Amygdala (tissue), 56 donors: Measurements from ENCODE around the gene EFTUD2.
"Not testable (repeated sequence)": the region's sequence is repeated elsewhere in the genome, so short reads cannot be mapped to it uniquely, and the experiment has no call there.

ENCODE experiments used
- DNase-seq, 56 donors: peaks; one replicate each; lab custom pipeline; 2025; lab: John Stamatoyannopoulos, UW

Gene EFTUD2

DNA sequence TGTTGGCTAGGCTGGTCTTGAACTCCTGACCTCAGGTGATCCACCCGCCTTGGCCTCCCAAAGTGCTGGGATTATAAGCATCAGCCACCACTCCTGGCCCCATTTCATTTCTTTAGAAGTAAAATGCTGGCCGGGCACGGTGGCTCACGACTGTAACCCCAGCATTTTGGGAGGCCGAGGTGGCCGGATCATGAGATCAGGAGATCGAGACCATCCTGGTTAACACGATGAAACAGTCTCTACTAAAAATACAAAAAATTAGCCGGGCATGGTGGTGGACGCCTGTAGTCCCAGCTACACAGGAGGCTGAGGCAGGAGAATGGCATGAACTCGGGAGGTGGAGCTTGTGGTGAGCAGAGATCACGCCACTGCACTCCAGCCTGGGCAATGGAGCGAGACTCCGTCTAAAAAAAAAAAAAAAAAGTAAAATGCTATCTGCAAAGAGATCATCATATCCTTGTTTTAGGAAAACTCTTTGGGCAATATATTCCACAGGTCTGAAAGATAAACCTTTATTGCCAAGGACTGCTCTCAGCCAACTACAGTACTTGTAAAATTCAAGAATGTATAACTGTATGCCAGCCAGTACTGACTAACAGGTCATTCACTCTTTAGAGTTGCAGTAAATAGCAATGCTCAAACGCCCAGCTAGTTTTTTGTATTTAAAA, 73.0 kb downstream of the EFTUD2 start:
- DNase-seq = no peak

DNA sequence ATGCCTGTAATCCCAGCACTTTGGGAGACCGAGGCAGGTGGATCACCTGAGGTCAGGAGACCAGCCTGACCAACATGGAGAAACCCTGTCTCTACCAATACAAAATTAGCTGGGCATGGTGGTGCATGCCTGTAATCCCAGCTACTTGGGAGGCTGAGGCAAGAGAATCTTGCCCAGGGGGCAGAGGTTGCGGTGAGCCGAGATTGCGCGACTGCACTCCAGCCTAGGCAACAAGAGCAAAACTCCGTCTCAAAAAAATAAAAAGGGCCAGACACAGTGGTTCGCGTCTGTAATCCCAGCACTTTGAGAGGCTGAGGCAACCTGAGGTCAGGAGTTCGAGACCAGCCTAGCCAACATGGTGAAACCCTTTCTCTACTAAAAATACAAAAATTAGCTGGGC, 74.0 kb downstream of the EFTUD2 start:
- not testable (repeated sequence) for DNase-seq

DNA sequence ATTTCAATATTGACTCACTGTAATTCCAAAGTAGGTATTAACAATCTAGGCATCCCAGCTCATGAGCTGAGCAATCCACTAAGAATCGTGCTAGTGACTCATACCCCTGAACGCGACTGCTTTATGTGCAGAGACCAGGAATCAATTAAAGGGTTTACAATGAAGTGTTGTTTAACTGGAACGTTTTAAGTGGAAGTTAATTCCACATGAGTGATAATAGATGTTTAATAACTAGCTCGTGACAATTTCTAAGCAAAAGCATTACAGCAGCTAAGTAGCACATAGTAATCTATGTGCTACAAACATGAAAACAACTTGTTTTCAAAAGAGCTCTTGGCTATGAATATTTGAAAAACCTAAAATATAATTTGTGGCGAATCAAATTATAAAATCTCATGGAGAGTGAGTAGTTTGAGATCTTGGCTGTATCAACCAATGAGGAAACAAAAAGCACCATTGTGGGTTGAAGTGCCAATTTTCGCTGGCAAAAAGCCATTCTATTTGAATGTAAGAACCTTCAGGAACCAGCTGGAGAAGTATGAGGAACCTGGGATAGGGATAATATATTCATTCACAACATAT, 78.5 kb downstream of the EFTUD2 start:
- no peak for DNase-seq

DNA sequence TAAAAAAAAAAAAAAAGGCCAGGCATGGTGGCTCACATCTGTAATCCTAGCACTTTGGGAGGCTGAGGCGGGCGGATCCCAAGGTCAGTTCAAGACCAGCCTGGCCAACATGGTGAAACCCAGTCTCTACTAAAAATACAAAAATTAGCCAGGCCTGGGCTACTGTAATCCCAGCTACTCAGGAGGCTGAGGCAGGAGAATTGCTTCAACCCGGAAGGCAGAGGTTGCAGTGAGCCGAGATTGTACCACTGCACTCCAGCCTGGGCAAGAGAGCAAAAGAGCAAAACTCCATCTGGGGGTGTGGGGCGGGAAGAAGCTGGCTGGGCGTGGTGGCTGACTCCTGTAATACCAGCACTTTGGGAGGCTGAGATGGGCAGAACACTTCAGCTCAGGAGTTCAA, 80.7 kb downstream of the EFTUD2 start:
- DNase-seq = not testable (repeated sequence)

DNA sequence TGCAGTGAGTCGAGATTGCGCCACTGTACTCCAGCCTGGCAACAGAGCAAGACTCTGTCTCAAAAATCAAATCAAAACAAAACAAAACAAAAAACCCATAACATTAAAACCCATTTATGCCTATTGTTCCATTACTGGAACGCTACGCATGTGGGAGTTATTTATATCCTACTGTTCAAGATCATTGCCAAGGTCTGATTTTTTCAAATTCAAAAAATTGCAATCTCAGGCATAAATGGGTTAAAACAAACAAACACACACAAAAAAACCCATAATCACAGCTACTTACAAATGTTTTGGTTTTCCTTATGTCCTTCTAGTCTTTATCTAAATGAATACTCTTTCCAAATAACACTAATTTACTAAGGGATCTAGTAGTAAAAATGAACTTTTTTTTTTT, 87.0 kb downstream of the EFTUD2 start:
- DNase-seq = no peak

DNA sequence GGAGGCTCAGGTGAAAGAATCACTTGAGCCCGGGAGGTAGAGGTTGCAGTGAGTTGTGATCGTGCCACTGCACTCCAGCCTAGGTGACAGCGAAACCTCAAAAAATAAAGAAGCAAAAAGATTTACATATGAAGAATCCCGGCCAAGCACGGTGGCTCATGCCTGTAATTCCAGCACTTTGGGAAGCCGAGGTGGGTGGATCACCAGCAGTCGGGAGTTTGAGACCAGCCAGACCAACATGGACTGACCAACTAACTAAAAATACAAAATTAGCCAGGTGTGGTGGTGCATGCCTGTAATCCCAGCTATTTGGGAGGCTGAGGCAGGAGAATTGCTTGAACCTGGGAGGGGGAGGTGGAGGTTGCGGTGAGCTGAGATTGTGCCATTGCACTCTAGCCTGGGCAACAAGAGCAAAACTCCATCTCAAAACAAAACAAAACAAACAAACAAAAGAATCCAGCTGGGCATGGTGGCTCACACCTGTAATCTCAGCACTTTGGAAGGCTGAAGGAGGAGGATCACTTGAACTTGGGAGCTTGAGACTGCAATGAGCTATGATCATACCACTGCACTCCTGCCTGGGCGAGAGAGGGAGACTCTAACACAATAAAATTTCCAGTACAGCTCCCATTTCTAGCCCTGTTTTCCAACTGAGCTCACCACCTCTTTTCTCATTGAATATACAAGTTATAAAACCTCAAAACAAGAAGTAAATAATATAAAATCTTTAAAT, 90.4 kb downstream of the EFTUD2 start:
- DNase-seq = not testable (repeated sequence)

DNA sequence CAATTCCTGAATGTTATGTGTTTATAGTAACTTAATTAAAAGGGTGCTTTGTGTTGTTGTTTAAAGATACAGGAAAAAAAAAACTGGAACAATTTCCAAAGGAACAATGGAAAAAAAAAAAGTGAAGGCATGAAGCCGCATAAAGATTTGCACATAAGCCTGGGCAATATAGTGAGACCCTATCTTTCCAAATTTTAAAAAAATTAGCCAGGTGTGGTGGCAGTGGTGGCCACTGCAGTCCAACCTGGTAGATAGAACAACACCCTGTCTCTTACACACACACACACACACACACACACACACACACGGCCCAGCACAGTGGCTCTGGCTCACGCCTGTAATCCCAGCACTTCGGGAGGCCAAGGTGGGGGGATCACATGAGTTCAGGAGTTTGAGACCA, 91.1 kb downstream of the EFTUD2 start:
- DNase-seq = no peak

DNA sequence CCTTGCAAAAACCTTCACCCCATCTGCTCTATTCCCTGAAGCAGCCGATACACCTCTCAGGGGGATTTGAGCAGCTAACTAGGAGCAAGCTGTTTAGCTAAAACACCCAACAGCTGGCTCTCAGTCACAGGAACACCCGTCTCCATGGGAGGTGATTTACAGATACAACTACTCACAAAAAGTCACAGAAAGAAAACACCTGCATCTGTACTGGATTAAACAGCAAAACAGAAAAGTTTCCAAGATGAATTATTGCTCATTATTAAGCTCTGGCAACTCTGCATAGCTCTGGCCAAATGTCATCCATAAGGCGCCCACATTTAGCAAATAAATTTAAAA, 91.5 kb downstream of the EFTUD2 start:
- DNase-seq = no peak

DNA sequence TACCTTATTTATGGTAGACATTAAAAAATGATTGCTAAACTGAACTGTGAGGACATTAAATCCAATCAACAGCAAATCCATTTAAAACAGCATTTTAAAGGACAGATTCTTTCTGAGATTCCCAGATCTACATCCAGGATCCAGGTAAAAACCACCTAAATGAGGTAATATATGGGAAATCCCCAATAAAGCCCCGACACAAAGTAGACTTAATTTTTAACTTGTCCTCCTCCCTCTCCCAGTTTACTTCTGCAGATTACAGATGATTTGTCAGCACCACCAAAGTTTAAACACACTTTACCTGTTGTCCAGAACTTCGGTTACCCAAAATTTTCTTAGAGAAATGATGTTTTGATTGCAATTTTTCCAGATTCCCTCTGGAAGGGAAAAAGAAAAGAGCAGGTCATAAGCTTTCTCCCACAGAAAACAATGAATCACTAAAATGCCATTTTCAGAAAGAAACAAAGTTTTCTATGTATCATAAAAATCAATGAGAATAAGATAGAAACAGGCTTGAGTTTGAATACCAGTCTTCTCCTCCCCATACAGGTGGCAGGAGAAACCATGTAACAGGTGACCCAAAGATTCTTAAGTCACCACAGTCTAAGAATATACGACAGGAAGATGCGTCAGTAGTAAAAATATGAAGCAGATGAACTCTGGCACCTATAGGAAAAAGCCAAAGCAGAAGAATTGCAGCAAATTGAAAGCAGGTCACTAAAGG, 92.0 kb downstream of the EFTUD2 start:
- DNase-seq = no peak

DNA sequence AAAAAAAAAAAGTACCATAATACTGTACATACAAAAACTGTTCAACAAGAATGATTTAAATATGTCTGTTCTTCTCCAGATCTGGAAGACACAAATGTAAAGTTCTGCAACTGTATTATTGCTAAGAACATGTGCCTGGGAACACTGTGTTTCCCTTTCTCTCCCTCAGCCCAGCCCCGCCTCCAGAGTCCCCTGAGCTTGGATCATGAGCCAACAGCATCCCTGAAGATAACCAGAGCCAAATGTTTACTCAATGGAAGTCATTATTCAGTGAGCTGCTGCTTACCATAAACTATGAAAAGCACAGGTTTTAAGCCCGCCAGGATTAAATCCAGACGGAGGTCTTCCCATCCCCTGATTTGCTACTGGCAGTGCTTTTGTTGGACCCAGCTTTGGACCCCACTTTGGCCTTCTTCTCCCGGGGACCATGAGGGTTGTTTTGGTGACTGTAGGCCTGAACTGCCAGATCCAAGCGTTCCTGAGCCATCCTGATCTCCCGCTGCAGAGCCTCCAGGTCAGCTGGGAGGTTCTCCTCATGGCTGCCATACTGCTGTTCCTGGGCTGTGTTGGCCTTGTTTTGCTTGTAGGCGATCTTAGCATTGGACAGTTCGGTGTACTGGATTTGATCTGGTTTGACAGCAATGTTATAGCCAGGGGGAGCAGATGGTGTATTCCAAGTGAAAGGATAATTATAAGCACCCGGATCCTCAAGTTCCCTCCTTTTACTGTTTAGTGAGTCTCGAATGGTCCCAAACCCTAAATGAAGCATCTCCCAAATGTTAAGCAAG, 94.7 kb downstream of the EFTUD2 start:
- no peak for DNase-seq

DNA sequence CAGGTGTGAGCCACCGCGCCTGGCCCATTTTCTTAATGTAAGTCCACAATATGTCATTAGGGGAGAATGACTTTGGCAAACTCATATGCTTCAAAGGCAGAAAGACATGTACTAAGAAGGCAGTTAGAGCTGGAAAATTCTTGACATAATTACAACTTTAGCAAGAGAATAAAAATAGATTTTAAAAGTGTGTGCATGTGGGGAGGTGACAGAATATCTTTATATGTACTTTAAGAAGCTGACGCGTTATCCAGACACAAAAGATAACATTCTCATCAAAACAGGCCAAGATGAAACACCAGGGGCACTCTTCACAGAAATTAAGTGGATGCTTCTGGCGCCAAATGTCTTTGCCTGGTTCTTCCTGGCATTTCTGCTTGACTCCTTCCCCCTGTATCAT, 97.4 kb downstream of the EFTUD2 start:
- DNase-seq = no peak
